ENCODE measurements around the gene SHC1. TPM values are rescaled to one million over a fixed set of nuclear protein-coding genes. Genes with fewer than 3 reads are reported as not detected.

SHC1 gene
- total RNA-seq, 1 experiment from 2014 or later: 107 TPM

DNA sequence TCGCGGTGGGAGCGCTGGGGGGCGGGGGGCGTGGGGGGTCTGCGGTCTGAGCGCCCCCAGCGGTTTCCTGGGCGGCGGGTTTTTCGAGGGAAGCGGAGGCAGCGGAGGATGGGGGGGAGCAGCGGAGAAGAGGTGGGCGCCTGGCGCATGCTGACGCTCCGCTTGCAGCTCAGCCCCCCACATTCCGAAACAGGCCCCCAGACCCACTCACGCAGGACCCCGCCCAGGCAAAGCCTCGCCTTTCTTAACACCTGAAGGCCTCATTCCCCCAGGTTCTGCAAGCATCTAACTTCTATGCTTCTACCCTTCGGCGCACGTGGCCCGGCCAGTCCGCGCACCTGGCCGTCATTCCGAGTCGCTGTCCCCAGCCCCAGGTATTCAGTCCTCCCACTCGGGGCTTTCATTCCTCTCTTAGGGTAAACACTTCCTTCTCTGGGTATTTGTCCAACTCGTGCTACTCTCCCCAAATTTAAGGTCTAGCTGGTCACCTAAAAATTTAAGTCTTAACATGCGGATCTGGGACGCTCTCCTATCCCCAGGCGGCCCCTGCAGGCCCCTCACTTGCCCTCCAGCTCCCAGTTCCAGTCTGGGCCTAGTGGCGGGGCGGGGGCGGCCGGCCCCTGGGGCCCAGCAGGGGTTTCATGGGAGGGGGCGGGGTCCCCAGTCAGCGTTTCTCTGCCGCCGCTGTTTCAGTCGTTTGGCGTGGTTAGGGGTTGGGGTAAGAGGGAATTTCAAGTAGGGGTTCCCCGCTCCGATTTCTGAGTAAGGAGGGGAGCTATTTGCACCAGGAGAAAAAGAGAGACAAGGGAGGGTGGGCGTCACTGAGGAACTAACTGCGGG is 29.2 kb upstream of the SHC1 start:
- Histone ChIP-seq H3K9me3 (ENCODE audit: low read length) (no peaks in the 10 kb centered on the region), H3K79me2 (ENCODE audit: low read length) (peaks cover 22% of the 10 kb centered on the region), H3K27me3 (ENCODE audit: low read length) (no peaks in the 10 kb centered on the region), H2AFZ (ENCODE audit: low read length) (peak overlapping the region; percentile 78), H3K4me3 (ENCODE audit: low read length) (peak overlapping the region; percentile 58), H3K9me2 (replicated peaks; ENCODE audit: low read length) (no peaks in the 10 kb centered on the region), H3K36me3 (ENCODE audit: low read depth, low read length) (no peaks in the 10 kb centered on the region), H3K27ac (ENCODE audit: low read length) (peak overlapping the region; percentile 77), H3F3A (ENCODE audit: low read length, unreplicated experiment) (peaks cover 4% of the 10 kb centered on the region), H4K20me1 (ENCODE audit: low read length) (no peaks in the 10 kb centered on the region), H3K4me1 (ENCODE audit: insufficient read depth, low read length) (peaks cover 29% of the 10 kb centered on the region), H3K9ac (ENCODE audit: low read length) (peak overlapping the region; percentile 54), H3K4me2 (ENCODE audit: low read length) (peak overlapping the region; percentile 75)
- ChIA-PET CTCF (interaction anchor here (0.8 to 1.5 kb wide), 5 partner anchors 16 to 86 kb away, joined by 3 to 8 read pairs (median 4); partner anchors contain the start of genes FLAD1 and SHC1), POLR2A (ENCODE audit: unreplicated experiment) (interaction anchor here (0.6 kb wide), 1 partner anchor 63 kb away, joined by 9 read pairs; no protein-coding TSS in a partner anchor)
- ATAC-seq (no peak), DNase-seq (peak; percentile 38)
- intact Hi-C loops (cut with micrococcal nuclease): loop anchor here (2.0 kb wide), 1 partner anchor 39 kb away; the partner anchor contains the start of gene PYGO2
- TF ChIP-seq, protein P1, sequence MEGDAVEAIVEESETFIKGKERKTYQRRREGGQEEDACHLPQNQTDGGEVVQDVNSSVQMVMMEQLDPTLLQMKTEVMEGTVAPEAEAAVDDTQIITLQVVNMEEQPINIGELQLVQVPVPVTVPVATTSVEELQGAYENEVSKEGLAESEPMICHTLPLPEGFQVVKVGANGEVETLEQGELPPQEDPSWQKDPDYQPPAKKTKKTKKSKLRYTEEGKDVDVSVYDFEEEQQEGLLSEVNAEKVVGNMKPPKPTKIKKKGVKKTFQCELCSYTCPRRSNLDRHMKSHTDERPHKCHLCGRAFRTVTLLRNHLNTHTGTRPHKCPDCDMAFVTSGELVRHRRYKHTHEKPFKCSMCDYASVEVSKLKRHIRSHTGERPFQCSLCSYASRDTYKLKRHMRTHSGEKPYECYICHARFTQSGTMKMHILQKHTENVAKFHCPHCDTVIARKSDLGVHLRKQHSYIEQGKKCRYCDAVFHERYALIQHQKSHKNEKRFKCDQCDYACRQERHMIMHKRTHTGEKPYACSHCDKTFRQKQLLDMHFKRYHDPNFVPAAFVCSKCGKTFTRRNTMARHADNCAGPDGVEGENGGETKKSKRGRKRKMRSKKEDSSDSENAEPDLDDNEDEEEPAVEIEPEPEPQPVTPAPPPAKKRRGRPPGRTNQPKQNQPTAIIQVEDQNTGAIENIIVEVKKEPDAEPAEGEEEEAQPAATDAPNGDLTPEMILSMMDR (conservative IDR thresholded peaks at IDR 0.05; ENCODE audit: low read depth, low read length): no peak
- TF ChIP-seq EZH2phosphoT487 (IDR thresholded peaks at IDR 0.05; ENCODE audit: borderline replicate concordance, low read length) (no peak), EZH2 (IDR thresholded peaks at IDR 0.05; ENCODE audit: low read length, unreplicated experiment) (no peak)
- no TSS peak for BruUV-seq (replicated peaks)

DNA sequence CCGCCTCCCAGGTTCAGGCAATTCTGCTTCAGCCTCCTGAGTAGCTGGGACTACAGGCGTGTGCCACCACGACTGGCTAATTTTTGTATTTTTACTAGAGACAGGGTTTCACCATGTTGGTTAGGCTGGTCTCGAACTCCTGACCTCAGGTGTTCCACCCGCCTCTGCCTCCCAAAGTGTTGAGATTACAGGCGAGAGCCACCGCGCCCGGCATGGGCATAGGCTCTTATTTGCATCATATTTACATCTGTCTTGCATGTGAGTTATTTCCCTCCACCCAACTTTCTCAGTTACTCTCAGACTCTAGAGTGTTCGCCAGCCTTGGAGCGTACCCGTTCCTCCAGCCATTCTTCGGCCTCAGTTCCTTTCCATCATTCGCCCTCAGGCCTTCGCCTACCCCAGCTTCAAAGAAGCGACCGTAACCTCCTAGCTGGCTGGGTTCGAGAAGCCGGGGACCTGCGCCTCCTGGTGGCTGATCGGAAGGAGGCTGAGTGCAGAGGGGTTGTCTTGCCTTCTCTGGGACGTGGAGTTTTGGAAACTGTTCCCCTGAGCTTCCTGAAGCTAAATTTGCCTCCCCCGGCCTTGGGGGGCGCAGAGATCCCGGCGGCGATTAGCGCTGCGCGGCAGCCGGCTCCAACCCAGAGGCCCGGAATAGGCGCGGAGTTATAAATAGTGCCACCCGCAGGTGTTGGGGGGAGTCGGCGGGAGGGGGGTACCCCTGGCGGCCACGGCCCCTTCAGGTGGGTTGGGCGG is 28.4 kb upstream of the SHC1 start:
- DNase-seq (peak; percentile 77), ATAC-seq (no peak)
- no peaks in the 10 kb centered on the region for H3K27me3 ChIP-seq (ENCODE audit: low read length)
- H3K79me2 ChIP-seq (ENCODE audit: low read length): peaks cover 14% of the 10 kb centered on the region
- no peaks in the 10 kb centered on the region for H3F3A ChIP-seq (ENCODE audit: low read length, unreplicated experiment)
- peak overlapping the region; percentile 78 for H2AFZ ChIP-seq (ENCODE audit: low read length)
- no peaks in the 10 kb centered on the region for H3K9me3 ChIP-seq (ENCODE audit: low read length)
- POLR2A ChIA-PET (ENCODE audit: unreplicated experiment): no interaction called here
- TF ChIP-seq EZH2 (IDR thresholded peaks at IDR 0.05; ENCODE audit: low read length, unreplicated experiment): no peak
- TF ChIP-seq, protein P1 (conservative IDR thresholded peaks at IDR 0.05; ENCODE audit: low read depth, low read length): peak; percentile 99
- no peak overlapping the region for H3K9ac ChIP-seq (ENCODE audit: low read length)
- no peaks in the 10 kb centered on the region for H3K36me3 ChIP-seq (ENCODE audit: low read depth, low read length)
- peak overlapping the region; percentile 75 for H3K4me2 ChIP-seq (ENCODE audit: low read length)
- peaks cover 21% of the 10 kb centered on the region for H3K4me1 ChIP-seq (ENCODE audit: insufficient read depth, low read length)
- intact Hi-C loops (cut with micrococcal nuclease): no loop called here
- H4K20me1 ChIP-seq (ENCODE audit: low read length): no peaks in the 10 kb centered on the region
- CTCF ChIA-PET: interaction anchor here (0.6 to 1.5 kb wide), 7 partner anchors 15 to 86 kb away, joined by 3 to 8 read pairs (median 4); partner anchors contain the start of genes FLAD1 and PBXIP1
- peak overlapping the region; percentile 58 for H3K4me3 ChIP-seq (ENCODE audit: low read length)
- H3K9me2 ChIP-seq (replicated peaks; ENCODE audit: low read length): no peaks in the 10 kb centered on the region
- no peak overlapping the region for H3K27ac ChIP-seq (ENCODE audit: low read length)
- BruUV-seq (replicated peaks): no TSS peak
